ENCODE measurements around the gene ADGRL3.

DNA sequence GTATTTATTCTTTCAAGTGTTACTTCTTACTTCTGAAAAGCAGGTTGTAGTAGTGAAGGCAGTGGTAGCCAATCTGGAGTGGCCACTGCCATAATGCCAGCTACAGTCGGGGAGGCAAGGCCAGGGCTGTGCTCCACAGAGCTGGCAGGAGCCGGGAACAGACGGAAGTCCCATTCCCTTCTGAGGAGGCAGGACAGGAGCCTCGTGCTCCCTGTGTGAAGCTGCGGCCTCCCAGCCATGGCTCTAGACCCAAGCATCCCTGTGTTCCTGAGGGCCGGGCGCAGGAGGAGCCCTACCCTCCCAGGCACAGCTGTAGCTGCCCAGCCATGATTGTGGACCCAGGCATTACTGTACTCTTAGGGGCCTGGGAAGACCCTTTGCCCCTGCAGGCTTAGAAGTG lies 461.8 kb downstream of the ADGRL3 start:
- TF ChIP-seq, protein P1, sequence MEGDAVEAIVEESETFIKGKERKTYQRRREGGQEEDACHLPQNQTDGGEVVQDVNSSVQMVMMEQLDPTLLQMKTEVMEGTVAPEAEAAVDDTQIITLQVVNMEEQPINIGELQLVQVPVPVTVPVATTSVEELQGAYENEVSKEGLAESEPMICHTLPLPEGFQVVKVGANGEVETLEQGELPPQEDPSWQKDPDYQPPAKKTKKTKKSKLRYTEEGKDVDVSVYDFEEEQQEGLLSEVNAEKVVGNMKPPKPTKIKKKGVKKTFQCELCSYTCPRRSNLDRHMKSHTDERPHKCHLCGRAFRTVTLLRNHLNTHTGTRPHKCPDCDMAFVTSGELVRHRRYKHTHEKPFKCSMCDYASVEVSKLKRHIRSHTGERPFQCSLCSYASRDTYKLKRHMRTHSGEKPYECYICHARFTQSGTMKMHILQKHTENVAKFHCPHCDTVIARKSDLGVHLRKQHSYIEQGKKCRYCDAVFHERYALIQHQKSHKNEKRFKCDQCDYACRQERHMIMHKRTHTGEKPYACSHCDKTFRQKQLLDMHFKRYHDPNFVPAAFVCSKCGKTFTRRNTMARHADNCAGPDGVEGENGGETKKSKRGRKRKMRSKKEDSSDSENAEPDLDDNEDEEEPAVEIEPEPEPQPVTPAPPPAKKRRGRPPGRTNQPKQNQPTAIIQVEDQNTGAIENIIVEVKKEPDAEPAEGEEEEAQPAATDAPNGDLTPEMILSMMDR (IDR thresholded peaks at IDR 0.05): no peak
- TF ChIP-seq POLR2A (IDR thresholded peaks at IDR 0.05): no peak
